Peyer's patch (tissue), 4 donors: Measurements from ENCODE around the gene NAA50. TPM values are rescaled to one million over a fixed set of nuclear protein-coding genes. Genes with fewer than 3 reads are reported as not detected.

Experiments used
- DNase-seq, 3 donors: peaks; one replicate each; pipeline ENCODE4 v3.0.0-alpha.2; 2017 to 2019
- H3K27ac ChIP-seq, 4 donors: fragments of 200-600 bp; sonication (generic); one replicate each; pipeline ENCODE4 v1.5.1; 2016 to 2019
- H3K27me3 ChIP-seq, 2 donors: fragments of 200-600 bp; sonication (generic); one replicate each; pipeline ENCODE4 v1.5.1; 2019
- H3K36me3 ChIP-seq, 3 donors: fragments of 200-600 bp; sonication (generic); one replicate each; pipeline ENCODE4 v1.5.1; 2016 to 2019
- H3K4me1 ChIP-seq, 4 donors: fragments of 200-600 bp; sonication (generic); one replicate each; pipeline ENCODE4 v1.5.1; 2016 to 2019
- H3K4me3 ChIP-seq, 4 donors: fragments of 200-600 bp; sonication (generic); 1 replicate in 3 of 4; 2 replicates in 1 of 4; pipeline ENCODE4 v1.5.1; 2016 to 2019; ENCODE audit warnings: mild to moderate bottlenecking in 1 of 4
- H3K9me3 ChIP-seq, 4 donors: fragments of 200-600 bp; sonication (generic); one replicate each; pipeline ENCODE4 v1.5.1; 2016 to 2019; ENCODE audit warnings: mild to moderate bottlenecking in 1 of 4
- POLR2A ChIP-seq, 2 donors: fragments of 450-650 bp; IDR thresholded peaks; one replicate each; pipeline ENCODE4 v1.5.1; 2017; ENCODE audit warnings: antibody characterized with exemption in 2 of 2, mild to moderate bottlenecking in 2 of 2, moderate library complexity in 2 of 2
- total RNA-seq, 4 donors: library from RNA; depleted of rRNA; stranded (reverse); fragments of >200 nt; gene quantifications; one replicate each; pipeline ENCODE4 v1.1.0, GENCODE V29; 2016
- TF ChIP-seq, protein P1 (sequence below), 6 experiments: fragments of 450-650 bp in 4 of 6; fragments of 200-600 bp in 2 of 6; sonication (generic) in 1 of 6; IDR thresholded peaks; one replicate each; pipeline ENCODE4 v1.5.1; 2017 to 2019; ENCODE audit warnings: antibody characterized with exemption in 6 of 6, mild to moderate bottlenecking in 3 of 6, moderate library complexity in 1 of 6

NAA50 gene
- total RNA-seq, 4 donors from 2014 or later = 46.2 to 85.9 (median 62.6) TPM

DNA sequence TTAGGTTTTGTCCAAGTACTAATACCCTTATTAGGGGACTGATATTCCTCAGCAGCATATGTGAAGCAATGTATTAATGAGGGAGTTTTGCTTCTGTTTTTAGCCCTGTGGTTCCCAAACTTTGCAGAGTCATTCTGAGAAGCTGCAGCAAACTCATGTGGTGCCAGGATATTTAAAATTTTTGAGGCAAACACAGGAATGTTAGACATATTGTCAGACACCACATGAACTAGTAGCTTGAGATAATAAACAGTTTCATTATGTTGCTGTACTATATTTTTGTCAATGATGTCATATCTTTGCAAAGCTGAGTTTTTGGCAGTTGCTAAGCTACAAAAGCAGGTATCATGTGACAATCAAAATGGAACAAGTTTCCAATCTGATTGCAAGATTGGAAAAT, 37.4 kb upstream of the NAA50 start:
- TF ChIP-seq, protein P1, sequence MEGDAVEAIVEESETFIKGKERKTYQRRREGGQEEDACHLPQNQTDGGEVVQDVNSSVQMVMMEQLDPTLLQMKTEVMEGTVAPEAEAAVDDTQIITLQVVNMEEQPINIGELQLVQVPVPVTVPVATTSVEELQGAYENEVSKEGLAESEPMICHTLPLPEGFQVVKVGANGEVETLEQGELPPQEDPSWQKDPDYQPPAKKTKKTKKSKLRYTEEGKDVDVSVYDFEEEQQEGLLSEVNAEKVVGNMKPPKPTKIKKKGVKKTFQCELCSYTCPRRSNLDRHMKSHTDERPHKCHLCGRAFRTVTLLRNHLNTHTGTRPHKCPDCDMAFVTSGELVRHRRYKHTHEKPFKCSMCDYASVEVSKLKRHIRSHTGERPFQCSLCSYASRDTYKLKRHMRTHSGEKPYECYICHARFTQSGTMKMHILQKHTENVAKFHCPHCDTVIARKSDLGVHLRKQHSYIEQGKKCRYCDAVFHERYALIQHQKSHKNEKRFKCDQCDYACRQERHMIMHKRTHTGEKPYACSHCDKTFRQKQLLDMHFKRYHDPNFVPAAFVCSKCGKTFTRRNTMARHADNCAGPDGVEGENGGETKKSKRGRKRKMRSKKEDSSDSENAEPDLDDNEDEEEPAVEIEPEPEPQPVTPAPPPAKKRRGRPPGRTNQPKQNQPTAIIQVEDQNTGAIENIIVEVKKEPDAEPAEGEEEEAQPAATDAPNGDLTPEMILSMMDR (IDR thresholded peaks at IDR 0.05) = no peak
- peak overlapping the region in 1 of 4 donors; percentile 16 for H3K27ac ChIP-seq
- DNase-seq = no peak
- H3K27me3 ChIP-seq = no peaks in the 10 kb centered on the region
- H3K36me3 ChIP-seq = peaks cover 0 to 22% (median 0%) of the 10 kb centered on the region in 3 donors
- H3K4me3 ChIP-seq = no peak overlapping the region
- no peaks in the 10 kb centered on the region for H3K9me3 ChIP-seq
- no peaks in the 10 kb centered on the region for H3K4me1 ChIP-seq

- Histone ChIP-seq H3K27me3 (no peaks in the 10 kb centered on the region), H3K4me1 (no peaks in the 10 kb centered on the region), H3K36me3 (no peaks in the 10 kb centered on the region), H3K27ac (no peak overlapping the region), H3K9me3 (no peaks in the 10 kb centered on the region), H3K4me3 (no peak overlapping the region)
- TF ChIP-seq, protein P1 (IDR thresholded peaks at IDR 0.05) = no peak
- no peak for DNase-seq
Observed at GRCh38 chr3:113776564-113776963, 30.5 kb upstream of the NAA50 start.

- DNase-seq = no peak
- Histone ChIP-seq H3K27ac (no peak overlapping the region), H3K27me3 (no peaks in the 10 kb centered on the region), H3K9me3 (no peaks in the 10 kb centered on the region), H3K4me3 (no peak overlapping the region), H3K36me3 (no peaks in the 10 kb centered on the region), H3K4me1 (no peaks in the 10 kb centered on the region)
- TF ChIP-seq, protein P1 (IDR thresholded peaks at IDR 0.05) = no peak
- TF ChIP-seq POLR2A (IDR thresholded peaks at IDR 0.05) = no peak
Observed at GRCh38 chr3:113775516-113775915, 29.5 kb upstream of the NAA50 start.

GRCh38 chr3:113773381-113773780, 27.3 kb upstream of the NAA50 start:
- Histone ChIP-seq H3K36me3 (no peaks in the 10 kb centered on the region), H3K27me3 (no peaks in the 10 kb centered on the region), H3K9me3 (no peaks in the 10 kb centered on the region), H3K27ac (no peak overlapping the region), H3K4me3 (no peak overlapping the region), H3K4me1 (no peaks in the 10 kb centered on the region)
- DNase-seq = no peak
- no peak for TF ChIP-seq POLR2A (IDR thresholded peaks at IDR 0.05)
- TF ChIP-seq, protein P1 (IDR thresholded peaks at IDR 0.05) = no peak

GRCh38 chr3:113771993-113772392, 25.9 kb upstream of the NAA50 start:
- Histone ChIP-seq H3K27ac (no peak overlapping the region), H3K36me3 (no peaks in the 10 kb centered on the region), H3K9me3 (no peaks in the 10 kb centered on the region), H3K4me1 (no peaks in the 10 kb centered on the region), H3K4me3 (no peak overlapping the region), H3K27me3 (no peaks in the 10 kb centered on the region)
- no peak for TF ChIP-seq POLR2A (IDR thresholded peaks at IDR 0.05)
- TF ChIP-seq, protein P1 (IDR thresholded peaks at IDR 0.05) = no peak
- DNase-seq = no peak

DNA sequence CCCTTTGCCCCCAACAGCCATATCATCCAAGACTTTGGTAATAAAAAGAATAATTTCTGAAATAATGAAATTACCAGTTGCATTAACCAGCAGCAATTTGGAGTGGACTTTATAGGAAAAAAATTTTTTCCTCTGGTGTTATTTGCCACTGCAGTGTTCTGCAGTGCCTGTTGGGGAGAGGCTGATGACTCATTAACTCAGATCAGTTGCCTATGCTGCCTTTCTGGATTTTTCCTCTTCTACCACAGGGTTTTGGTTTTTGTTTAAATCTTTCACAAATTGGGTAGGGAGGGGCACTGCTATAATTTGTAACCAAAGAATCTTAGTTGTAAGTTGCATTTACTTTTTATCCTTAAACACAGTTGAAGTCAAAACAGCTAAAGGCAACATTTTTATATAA, 23.5 kb upstream of the NAA50 start:
- H3K36me3 ChIP-seq = no peaks in the 10 kb centered on the region
- H3K4me1 ChIP-seq = no peaks in the 10 kb centered on the region
- no peak overlapping the region for H3K27ac ChIP-seq
- no peaks in the 10 kb centered on the region for H3K27me3 ChIP-seq
- DNase-seq = no peak
- H3K9me3 ChIP-seq = no peaks in the 10 kb centered on the region
- no peak overlapping the region for H3K4me3 ChIP-seq
- TF ChIP-seq POLR2A (IDR thresholded peaks at IDR 0.05) = no peak
- TF ChIP-seq, protein P1 (IDR thresholded peaks at IDR 0.05) = peak in 1 of 6 experiments; percentile 19
